ENCODE measurements around the gene ENTHD1.

DNA sequence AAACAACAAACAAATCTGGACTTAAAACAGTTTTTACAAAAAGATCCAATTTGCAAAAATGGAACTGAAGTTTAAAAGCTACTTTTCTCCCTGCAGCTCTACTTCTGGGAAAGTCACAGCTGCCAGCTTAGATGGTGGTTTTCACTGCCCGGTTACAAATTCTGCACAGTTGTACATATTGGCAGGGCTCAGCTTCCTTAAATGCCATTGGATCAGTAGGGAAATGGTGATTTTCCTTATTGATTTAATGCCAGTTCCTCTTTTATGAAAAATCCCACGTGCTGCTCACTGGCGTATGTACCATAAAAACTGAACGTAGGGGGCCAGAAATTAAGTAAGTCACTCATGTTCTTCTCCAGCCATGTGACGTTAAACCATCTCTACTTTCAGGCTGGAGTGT, 30.1 kb upstream of the ENTHD1 start:
- TF ChIP-seq CTCF (IDR thresholded peaks at IDR 0.05; ENCODE audit: low read length) (no peak), EZH2 (IDR thresholded peaks at IDR 0.05; ENCODE audit: borderline replicate concordance, low read length) (no peak)
